ENCODE measurements around the gene MFSD11. TPM values are rescaled to one million over a fixed set of nuclear protein-coding genes. Genes with fewer than 3 reads are reported as not detected.
"Not testable (repeated sequence)": the region's sequence is repeated elsewhere in the genome, so short reads cannot be mapped to it uniquely, and the experiment has no call there.

Gene MFSD11
- total RNA-seq, 1 experiment from 2014 or later = 34.3 TPM

DNA sequence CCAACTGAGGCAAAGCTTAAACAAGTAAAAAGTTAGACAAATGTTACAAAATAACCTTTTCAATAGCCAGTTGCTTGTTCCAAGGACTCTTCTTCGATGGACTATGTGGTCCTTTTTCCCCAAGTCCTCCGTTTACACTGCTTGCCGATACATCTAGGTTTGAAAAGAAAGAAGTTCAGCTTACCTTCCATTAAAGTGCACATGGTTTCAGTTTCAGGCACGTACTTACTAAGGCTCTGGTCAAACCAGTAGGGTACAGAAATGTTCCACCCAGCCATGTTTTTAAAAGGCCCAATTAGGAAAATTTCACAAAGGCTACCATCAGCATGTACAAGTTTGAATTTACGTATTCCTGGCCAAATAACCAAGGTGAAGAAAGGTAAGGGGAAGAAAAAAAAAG is 2.9 kb upstream of the MFSD11 start:
- H3K27ac ChIP-seq (ENCODE audit: low read length) = peak overlapping the region; percentile 91
- H3K9me3 ChIP-seq (ENCODE audit: low read length) = no peaks in the 10 kb centered on the region
- H2AFZ ChIP-seq (ENCODE audit: low read length) = no peak overlapping the region
- H3K4me3 ChIP-seq (ENCODE audit: low read length) = peak overlapping the region; percentile 94
- H3K79me2 ChIP-seq (ENCODE audit: low read length) = peaks cover 44% of the 10 kb centered on the region
- peaks cover 43% of the 10 kb centered on the region for H3K36me3 ChIP-seq (ENCODE audit: insufficient read depth, low read length)
- DNase-seq = peak; percentile 70
- H3K4me1 ChIP-seq (ENCODE audit: low read length) = peaks cover 54% of the 10 kb centered on the region
- H3K4me2 ChIP-seq (ENCODE audit: low read depth, low read length, poor library complexity, severe bottlenecking) = peak overlapping the region; percentile 87
- H3K27me3 ChIP-seq (ENCODE audit: low read length) = no peaks in the 10 kb centered on the region
- no peaks in the 10 kb centered on the region for H3K9me2 ChIP-seq (replicated peaks; ENCODE audit: insufficient read depth, low read length)
- peaks cover 27% of the 10 kb centered on the region for H4K20me1 ChIP-seq (ENCODE audit: insufficient read depth, low read depth, low read length)
- peak overlapping the region; percentile 98 for H3K9ac ChIP-seq (ENCODE audit: low read length)

DNA sequence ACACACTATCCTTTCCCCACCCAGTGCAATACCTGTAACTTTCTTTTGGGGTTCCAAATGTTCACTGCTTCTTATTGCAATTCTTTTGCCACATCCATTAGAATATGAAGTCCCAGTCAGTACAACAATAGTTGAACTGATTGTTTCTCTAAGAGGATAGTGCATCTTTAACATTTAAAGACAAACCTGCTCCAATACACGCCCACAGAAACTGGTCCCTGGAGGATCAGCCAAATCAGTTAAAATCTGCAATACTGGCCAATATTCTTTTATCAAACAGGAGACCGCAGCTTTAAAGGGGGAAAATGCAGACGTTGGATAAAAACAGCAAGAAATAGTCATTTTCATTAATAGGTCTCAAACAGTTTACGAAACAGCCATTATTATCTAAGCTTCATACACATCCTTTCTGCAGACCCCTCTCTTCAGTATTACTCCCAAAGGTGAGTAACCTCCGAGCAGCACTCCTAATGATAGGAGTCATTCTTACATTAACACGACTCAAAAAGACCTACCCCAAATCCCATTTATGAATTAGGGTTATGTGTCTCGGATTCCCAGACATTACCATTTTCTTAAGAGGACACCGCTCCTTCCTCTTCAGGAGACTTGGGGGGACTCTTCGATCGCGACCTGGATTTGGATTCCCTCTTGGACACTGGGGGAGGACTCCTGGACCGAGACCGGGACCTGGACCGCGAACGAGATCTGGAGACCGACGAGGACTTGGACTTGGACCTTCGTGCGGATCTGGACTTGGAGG is 2.2 kb upstream of the MFSD11 start:
- Histone ChIP-seq H3K9ac (ENCODE audit: low read length) (peak overlapping the region; percentile 98), H2AFZ (ENCODE audit: low read length) (no peak overlapping the region), H3K27me3 (ENCODE audit: low read length) (no peaks in the 10 kb centered on the region), H3K9me2 (replicated peaks; ENCODE audit: insufficient read depth, low read length) (no peaks in the 10 kb centered on the region), H3K4me2 (ENCODE audit: low read depth, low read length, poor library complexity, severe bottlenecking) (peak overlapping the region; percentile 87), H3K4me3 (ENCODE audit: low read length) (peak overlapping the region; percentile 94), H3K79me2 (ENCODE audit: low read length) (peaks cover 39% of the 10 kb centered on the region), H3K27ac (ENCODE audit: low read length) (peak overlapping the region; percentile 91), H3K36me3 (ENCODE audit: insufficient read depth, low read length) (peaks cover 43% of the 10 kb centered on the region), H3K9me3 (ENCODE audit: low read length) (no peaks in the 10 kb centered on the region), H3K4me1 (ENCODE audit: low read length) (peaks cover 58% of the 10 kb centered on the region), H4K20me1 (ENCODE audit: insufficient read depth, low read depth, low read length) (peaks cover 27% of the 10 kb centered on the region)
- peak; percentile 56 for DNase-seq

DNA sequence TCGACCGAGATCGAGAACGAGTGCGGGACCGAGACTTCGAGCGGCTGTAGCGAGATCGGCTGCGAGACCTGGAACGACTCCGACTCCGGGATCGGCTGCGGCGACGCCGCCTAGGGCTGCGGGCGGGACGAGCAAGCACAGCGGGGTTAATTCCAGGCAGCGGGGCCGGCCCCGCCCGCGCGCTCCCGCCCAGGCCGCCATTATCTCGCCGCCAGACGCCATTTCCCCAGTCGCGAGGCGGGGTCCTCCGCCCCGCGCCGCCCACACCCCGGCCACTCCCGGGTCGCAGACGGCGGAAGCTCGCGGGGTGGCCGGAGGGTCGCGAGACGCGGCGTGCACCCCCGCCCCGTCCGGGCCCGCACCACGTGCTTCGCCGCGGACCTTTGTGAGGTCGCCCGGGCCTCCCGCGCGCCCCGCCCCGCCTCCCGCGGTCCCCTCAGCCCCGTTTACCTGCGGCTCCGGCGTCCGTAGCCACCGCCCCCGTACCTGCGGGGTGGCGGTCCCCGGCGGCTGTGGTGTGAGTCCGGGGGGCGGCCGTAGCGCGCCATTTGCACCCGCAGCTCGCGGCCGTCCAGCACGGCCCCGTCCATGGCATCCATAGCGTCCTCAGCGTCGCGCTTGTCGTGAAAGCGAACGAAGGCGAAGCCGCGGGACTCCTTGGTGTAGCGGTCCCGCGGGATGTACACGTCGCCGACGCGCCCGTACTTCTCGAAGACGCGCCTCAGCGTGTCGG is 1.4 kb upstream of the MFSD11 start:
- Histone ChIP-seq H3K4me3 (ENCODE audit: low read length) (peak overlapping the region; percentile 94), H3K27me3 (ENCODE audit: low read length) (no peaks in the 10 kb centered on the region), H3K79me2 (ENCODE audit: low read length) (peaks cover 39% of the 10 kb centered on the region), H3K9ac (ENCODE audit: low read length) (peak overlapping the region; percentile 98), H3K4me2 (ENCODE audit: low read depth, low read length, poor library complexity, severe bottlenecking) (peak overlapping the region; percentile 87), H3K9me3 (ENCODE audit: low read length) (no peaks in the 10 kb centered on the region), H2AFZ (ENCODE audit: low read length) (no peak overlapping the region), H3K27ac (ENCODE audit: low read length) (peak overlapping the region; percentile 91), H3K36me3 (ENCODE audit: insufficient read depth, low read length) (peaks cover 43% of the 10 kb centered on the region), H3K9me2 (replicated peaks; ENCODE audit: insufficient read depth, low read length) (no peaks in the 10 kb centered on the region), H4K20me1 (ENCODE audit: insufficient read depth, low read depth, low read length) (peaks cover 26% of the 10 kb centered on the region), H3K4me1 (ENCODE audit: low read length) (peaks cover 53% of the 10 kb centered on the region)
- peak; percentile 76 for DNase-seq

DNA sequence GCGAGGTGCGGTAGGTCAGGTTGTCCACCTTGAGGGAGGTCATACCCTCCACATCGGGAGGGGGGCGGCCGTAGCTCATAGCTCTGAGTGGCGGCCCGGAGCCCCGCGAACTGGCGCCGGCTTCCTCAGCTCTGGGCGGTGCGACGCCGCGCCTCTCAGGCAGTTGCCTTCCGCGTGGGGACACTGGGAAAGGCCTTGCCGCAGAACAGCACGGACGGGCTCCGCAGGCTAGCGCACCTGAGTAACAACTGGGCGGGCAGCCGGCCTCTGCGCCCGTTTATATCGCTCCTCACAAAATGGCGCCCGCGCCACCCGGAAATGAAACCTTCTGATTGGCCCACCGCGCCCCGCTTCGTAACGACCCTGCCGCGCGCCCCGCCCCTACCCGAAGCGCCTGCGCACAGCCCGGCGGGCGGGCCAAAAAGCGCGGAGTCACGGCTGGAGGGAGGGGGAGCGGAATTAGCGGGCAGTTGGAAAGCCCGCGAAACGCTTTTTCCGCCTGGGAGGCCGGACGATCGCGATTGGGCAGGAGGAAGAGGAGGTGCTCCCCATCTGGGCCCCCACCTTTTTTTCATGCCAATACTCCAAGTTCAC is 740 bp upstream of the MFSD11 start, which contains the start of gene SRSF2:
TSS of gene SRSF2 (minus strand) at position 250 of the 594 bp plus-strand sequence. CDS start at position 79, 171 bp downstream.
- Histone ChIP-seq H3K36me3 (ENCODE audit: insufficient read depth, low read length) (peaks cover 43% of the 10 kb centered on the region), H2AFZ (ENCODE audit: low read length) (peak within 1 kb of the TSS; percentile 70), H3K4me1 (ENCODE audit: low read length) (peaks cover 48% of the 10 kb centered on the region), H3K79me2 (ENCODE audit: low read length) (peaks cover 39% of the 10 kb centered on the region), H3K4me3 (ENCODE audit: low read length) (peak within 1 kb of the TSS; percentile 94), H4K20me1 (ENCODE audit: insufficient read depth, low read depth, low read length) (peaks cover 23% of the 10 kb centered on the region), H3K27me3 (ENCODE audit: low read length) (no peaks in the 10 kb centered on the region), H3K4me2 (ENCODE audit: low read depth, low read length, poor library complexity, severe bottlenecking) (peak within 1 kb of the TSS; percentile 94), H3K9me2 (replicated peaks; ENCODE audit: insufficient read depth, low read length) (no peaks in the 10 kb centered on the region), H3K27ac (ENCODE audit: low read length) (peak within 1 kb of the TSS; percentile 91), H3K9me3 (ENCODE audit: low read length) (no peaks in the 10 kb centered on the region), H3K9ac (ENCODE audit: low read length) (peak within 1 kb of the TSS; percentile 98)
- peak; percentile 100 for DNase-seq

DNA sequence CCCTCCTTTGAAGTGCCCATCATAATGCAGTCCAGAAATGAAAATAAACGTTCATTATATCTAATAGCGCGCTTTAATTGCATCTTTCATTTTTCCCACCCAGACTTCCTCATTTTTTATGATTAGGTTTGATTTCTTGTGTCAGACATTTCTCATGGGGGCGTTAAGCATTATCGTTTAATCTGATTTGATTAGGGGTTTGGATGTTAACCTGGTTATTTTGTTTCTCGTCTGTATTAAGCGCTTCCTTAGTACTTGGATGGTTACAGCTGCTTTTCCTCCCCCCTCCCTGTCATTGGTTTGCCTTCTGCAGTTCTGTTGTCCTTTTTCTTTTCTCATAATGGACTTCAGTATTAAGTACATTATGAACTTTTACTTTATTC is 540 bp downstream of the MFSD11 start:
- H3K79me2 ChIP-seq (ENCODE audit: low read length) = peaks cover 39% of the 10 kb centered on the region
- peaks cover 39% of the 10 kb centered on the region for H3K4me1 ChIP-seq (ENCODE audit: low read length)
- peak overlapping the region; percentile 87 for H3K4me3 ChIP-seq (ENCODE audit: low read length)
- peak overlapping the region; percentile 81 for H3K27ac ChIP-seq (ENCODE audit: low read length)
- peak overlapping the region; percentile 70; the same call in 1 of the 2 replicates for H2AFZ ChIP-seq (ENCODE audit: low read length)
- peaks cover 34% of the 10 kb centered on the region for H3K36me3 ChIP-seq (ENCODE audit: insufficient read depth, low read length)
- no peaks in the 10 kb centered on the region for H3K27me3 ChIP-seq (ENCODE audit: low read length)
- DNase-seq = peak; percentile 52
- peak overlapping the region; percentile 94 for H3K4me2 ChIP-seq (ENCODE audit: low read depth, low read length, poor library complexity, severe bottlenecking)
- no peaks in the 10 kb centered on the region for H3K9me3 ChIP-seq (ENCODE audit: low read length)
- peak overlapping the region; percentile 87 for H3K9ac ChIP-seq (ENCODE audit: low read length)
- peaks cover 17% of the 10 kb centered on the region for H4K20me1 ChIP-seq (ENCODE audit: insufficient read depth, low read depth, low read length)
- H3K9me2 ChIP-seq (replicated peaks; ENCODE audit: insufficient read depth, low read length) = no peaks in the 10 kb centered on the region

DNA sequence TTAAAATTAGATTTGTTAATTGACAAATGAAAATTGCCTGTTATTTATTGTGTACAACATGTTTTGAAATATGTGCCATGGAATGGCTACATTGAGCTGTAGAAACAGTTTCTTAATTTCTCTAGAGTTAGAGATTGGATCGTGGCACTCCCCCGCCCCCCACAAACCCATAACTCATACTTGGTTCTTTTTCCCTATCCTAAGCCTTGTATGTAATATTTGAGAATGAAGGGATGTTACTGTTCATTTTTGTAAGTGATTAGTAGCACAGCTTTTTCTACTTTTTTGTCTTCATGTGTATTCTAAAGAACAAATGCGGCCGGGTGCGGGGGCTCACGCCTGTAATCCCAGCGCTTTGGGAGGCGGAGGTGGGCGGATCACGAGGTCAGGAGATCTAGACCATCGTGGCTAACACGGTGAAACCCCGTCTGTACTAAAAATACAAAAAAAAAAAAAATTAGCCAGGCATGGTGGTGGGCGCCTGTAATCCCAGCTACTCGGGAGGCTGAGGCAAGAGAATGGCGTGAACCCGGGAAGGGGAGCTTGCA is 1.7 kb downstream of the MFSD11 start:
- 0 out of 2 replicates have a peak overlapping the region, but pooled peaks have one; percentile 87 for H3K4me3 ChIP-seq (ENCODE audit: low read length)
- H2AFZ ChIP-seq (ENCODE audit: low read length); H3K27me3 ChIP-seq (ENCODE audit: low read length); H3K9me2 ChIP-seq (replicated peaks; ENCODE audit: insufficient read depth, low read length); H3K27ac ChIP-seq (ENCODE audit: low read length); H3K9me3 ChIP-seq (ENCODE audit: low read length): not testable (repeated sequence)
- peaks cover 27% of the 10 kb centered on the region for H3K4me1 ChIP-seq (ENCODE audit: low read length)
- peaks cover 39% of the 10 kb centered on the region for H3K79me2 ChIP-seq (ENCODE audit: low read length)
- H4K20me1 ChIP-seq (ENCODE audit: insufficient read depth, low read depth, low read length) = peaks cover 11% of the 10 kb centered on the region
- peak; percentile 30 for DNase-seq
- peak overlapping the region; percentile 94 for H3K4me2 ChIP-seq (ENCODE audit: low read depth, low read length, poor library complexity, severe bottlenecking)
- peaks cover 25% of the 10 kb centered on the region for H3K36me3 ChIP-seq (ENCODE audit: insufficient read depth, low read length)
- H3K9ac ChIP-seq (ENCODE audit: low read length) = peak overlapping the region; percentile 87; the same call in 1 of the 2 replicates

DNA sequence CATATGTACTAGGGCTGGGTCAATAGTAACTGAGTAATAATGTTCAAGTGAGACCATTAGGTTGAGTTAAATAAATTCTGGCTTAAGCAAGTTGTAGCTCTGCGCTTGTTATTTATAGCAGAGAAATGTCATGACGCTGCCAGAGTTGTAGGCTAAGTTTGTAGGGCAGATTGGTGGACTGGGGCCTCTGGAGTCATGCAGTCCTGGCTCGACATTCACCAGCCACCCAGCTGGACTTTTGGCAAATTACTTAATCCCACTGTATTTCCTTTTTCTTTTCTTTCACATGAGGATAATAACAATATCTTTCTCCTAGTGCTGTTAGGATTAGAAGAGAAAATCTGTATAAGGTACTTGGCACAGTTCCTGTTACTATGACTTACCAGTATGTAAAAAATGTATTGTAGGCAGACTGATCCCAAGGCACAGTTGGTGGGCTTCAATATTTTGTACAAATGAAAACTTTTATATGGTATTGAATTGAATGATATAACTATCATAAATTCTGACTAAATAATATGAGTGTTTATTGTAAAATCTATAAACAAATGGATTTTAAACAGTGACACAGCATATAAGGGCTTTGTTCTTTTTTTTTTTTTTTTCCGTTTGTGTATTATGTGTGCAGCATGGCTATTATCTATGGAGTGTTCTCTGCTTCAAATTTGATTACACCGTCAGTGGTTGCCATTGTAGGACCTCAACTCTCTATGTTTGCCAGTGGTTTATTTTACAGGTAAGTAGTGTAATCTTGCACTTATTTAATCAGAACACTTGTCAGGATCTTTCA is 2.6 kb downstream of the MFSD11 start:
- Histone ChIP-seq H2AFZ (ENCODE audit: low read length) (no peak overlapping the region), H3K9me2 (replicated peaks; ENCODE audit: insufficient read depth, low read length) (no peaks in the 10 kb centered on the region), H3K9me3 (ENCODE audit: low read length) (no peaks in the 10 kb centered on the region), H3K9ac (ENCODE audit: low read length) (no peak overlapping the region), H3K4me3 (ENCODE audit: low read length) (no peak overlapping the region), H3K27me3 (ENCODE audit: low read length) (no peaks in the 10 kb centered on the region), H3K27ac (ENCODE audit: low read length) (no peak overlapping the region), H3K79me2 (ENCODE audit: low read length) (peaks cover 30% of the 10 kb centered on the region), H3K4me1 (ENCODE audit: low read length) (peaks cover 18% of the 10 kb centered on the region), H4K20me1 (ENCODE audit: insufficient read depth, low read depth, low read length) (peaks cover 9% of the 10 kb centered on the region), H3K36me3 (ENCODE audit: insufficient read depth, low read length) (peaks cover 25% of the 10 kb centered on the region), H3K4me2 (ENCODE audit: low read depth, low read length, poor library complexity, severe bottlenecking) (no peak overlapping the region)
- DNase-seq = peak; percentile 36
